HG02759 (cell line): ENCODE data around the gene CDH2.

Experiments used
- ATAC-seq: cut with Tn5 transposase; IDR thresholded peaks from one replicate; pipeline ENCODE4 v1.9.1; 2021; ENCODE audit warnings: mild to moderate bottlenecking, moderate library complexity; ENCODE audit not compliant: unreplicated experiment

CDH2 gene

GRCh38 chr18:28095041-28095440 is 81.9 kb downstream of the CDH2 start:
- no peak for ATAC-seq

GRCh38 chr18:28091197-28091596 is 85.7 kb downstream of the CDH2 start:
- ATAC-seq, result no peak

DNA sequence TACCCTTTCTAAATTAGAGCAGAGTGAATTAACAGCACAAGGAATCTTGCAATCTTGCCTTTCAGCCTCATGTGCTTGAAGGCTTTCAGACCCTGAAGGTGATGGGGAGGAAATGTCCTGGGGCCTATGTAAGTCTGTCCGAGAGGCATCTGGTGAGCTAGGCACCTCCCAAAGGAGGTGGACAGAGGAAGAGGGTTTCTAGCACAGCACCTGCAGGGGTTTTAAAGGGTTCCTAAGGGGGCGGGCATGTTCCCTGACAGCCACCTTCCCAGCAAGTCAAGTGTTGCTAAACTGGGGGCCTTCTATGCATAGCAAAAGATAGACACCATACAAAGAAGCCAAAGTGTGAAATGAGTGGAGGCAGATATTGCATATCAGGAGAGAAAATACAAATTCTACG is 88.5 kb downstream of the CDH2 start:
- no peak for ATAC-seq

DNA sequence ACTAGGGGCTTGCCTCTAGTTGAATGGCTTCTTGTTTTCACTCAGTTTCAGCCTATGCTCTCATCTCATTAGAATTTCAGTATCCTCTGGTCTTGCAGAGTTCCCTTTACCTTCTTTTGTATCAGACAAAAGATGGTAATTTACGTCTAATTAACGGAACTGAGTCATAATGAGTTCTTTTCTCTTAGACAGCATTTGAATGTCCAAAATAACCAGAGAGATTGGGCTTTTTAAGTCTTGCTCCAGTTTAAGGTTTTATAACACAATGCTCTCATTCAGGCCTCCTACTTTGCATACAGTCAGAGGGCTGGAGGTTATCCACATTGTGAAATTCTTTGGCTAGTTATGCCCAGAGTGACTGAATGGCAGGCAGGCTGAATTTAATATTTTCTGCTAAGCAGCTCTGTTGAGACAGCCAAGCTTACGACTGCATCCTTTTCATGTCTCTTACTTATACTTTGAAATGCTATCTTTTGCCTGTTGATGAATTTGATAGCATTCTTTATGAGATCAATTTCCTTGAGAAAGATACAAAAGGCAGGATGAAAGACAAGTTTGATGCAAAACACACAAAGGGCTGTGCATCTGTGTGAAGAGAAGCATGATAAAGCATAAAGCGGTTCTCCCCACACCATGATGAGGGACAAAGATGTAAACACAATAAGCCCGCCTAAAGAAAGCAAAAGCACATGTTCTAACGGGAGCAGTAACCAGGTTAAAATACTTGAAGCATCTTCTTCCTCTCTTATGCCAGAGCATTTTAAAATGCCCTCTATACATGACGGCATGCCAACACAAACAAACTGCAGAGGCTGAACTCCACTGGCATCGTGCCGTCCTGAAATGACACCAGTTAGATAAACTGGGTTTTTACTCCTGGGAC is 90.0 kb downstream of the CDH2 start:
- ATAC-seq, result no peak

DNA sequence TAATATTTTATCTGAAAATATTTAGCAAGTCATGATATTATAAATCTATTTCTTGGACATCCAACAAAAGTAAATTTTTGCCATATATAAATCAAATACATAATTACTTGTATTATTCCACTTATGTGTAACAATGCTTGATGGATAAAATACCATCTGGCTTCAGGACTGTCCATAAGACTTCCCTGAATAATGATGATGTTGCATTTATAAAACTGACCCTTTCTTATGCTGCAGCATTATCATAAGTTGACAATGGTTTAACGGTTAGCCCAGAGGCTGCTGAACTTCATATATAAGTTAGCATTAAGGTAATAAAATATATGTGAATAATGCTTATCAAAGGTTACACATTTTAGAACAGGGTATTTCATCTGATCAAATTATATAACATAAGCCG is 95.4 kb downstream of the CDH2 start:
- no peak for ATAC-seq

GRCh38 chr18:28080876-28081300 is 96.0 kb downstream of the CDH2 start:
- peak; percentile 44 for ATAC-seq

DNA sequence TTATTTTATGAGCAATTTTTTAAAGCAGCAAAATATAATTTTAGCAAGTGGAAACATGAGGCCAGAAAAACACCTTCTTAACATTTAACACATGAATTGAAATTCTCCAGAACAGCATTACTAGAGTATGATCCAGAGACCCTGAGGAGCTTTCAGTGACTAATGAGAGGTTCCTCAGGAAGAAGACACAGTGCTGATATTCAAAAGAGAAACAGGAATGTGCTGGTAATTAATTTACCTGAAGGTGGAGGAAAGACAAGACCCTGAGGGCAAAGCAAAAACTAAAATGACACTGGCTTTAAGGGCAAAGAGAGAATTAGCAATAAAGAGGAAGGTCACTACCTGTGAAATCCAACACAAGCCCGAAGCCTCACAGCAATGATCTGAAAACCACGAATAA is 97.0 kb downstream of the CDH2 start:
- ATAC-seq, result no peak

DNA sequence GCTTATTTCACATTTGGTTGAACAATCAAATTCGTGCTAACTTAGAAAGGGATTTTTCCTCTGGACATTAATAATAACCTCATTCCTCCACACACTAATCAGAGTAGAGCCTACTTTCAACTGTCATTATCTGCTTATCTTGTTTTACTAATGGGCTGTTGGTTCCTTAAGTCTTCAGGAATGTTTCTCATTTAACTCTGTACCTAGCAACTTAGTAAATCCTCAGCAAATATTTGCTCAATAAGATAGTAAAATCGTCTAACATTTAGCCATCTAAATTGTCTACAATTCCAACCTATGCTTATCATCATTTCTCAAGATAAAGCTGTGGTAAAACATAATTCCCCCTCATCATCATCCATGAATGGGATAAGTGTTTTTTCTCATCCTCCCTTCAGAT is 98.1 kb downstream of the CDH2 start:
- no peak for ATAC-seq

- ATAC-seq, result no peak
These were observed 98.6 kb downstream of the CDH2 start for GRCh38 chr18:28078298-28078697.

- no peak for ATAC-seq
These were observed 101.4 kb downstream of the CDH2 start for GRCh38 chr18:28075501-28075900.

DNA sequence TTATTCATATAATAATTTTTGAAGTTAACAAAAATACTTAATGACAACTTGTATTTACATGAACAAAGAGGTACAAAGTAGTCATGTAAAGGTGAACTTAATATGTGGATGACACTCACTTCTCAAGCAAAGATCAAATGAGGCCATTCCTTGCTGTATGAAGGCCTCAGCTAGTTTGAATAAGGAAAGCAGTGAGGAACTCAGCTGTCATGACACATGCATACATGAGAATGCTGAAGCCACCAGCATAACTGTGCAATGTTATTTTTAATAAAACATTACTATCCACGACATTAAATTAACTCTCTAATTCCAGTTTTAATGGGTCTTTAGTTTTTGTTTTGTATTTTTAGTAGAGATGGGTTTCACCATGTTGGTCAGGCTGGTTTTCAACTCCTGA is 102.9 kb downstream of the CDH2 start:
- no peak for ATAC-seq

- no peak for ATAC-seq
These were observed 103.3 kb downstream of the CDH2 start for GRCh38 chr18:28073658-28074057.

DNA sequence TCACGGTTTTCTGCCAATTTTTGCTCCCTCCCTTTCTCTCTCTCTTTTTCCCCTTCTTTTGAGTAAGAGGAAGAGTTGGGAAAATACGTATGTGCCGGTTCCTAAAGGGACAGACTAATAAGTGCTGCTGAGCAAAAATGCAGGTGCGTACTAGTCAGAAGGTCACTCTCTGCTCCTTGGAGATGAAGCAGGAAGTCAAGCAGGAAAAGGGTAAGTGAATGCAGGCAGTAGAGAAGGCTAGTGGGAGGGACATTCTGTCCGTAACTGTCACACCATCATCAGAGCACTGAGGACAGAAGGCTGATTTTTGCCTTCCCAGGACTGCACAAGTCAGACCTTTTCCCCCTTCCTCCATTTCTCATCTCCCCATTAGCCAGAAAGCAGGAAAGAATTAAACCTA is 105.7 kb downstream of the CDH2 start:
- ATAC-seq, result no peak

GRCh38 chr18:28068207-28068606 is 108.7 kb downstream of the CDH2 start:
- ATAC-seq, result no peak

DNA sequence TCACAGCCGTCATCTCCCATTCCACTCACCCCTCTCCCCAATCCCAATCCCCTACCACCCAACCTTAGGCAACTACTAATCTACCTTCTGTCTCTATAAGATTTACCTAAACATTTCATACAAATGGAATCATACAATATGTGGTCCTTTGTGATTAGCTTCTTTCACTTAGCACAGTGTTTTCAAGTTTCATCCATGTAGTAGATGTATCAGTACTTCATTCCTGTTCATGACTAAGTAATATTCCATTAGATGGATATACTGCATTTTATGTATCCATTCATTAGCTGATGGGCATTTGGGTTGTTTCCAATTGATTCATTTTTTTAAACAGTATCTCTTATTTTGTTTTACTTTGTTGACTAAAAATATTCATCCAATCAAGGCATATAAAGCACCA is 109.6 kb downstream of the CDH2 start:
- no peak for ATAC-seq

DNA sequence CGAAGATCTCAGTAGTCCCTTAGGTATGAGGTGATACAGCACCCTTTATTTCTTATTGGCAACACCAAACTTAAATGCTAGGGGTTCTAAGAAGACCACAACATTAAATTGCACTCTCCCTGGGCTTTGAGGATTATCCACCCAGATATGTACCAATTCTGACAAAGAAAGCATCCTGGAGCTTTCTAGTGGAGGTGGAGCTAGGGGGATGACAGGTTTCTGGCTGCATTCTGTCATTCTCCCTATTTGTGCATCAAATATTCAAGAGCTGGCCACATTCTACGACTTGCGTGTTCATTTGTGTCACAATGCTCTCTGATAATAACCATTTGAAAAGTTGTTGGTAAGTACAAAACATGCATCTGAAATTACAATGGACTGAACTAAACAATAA is 111.1 kb downstream of the CDH2 start:
- ATAC-seq, result no peak

DNA sequence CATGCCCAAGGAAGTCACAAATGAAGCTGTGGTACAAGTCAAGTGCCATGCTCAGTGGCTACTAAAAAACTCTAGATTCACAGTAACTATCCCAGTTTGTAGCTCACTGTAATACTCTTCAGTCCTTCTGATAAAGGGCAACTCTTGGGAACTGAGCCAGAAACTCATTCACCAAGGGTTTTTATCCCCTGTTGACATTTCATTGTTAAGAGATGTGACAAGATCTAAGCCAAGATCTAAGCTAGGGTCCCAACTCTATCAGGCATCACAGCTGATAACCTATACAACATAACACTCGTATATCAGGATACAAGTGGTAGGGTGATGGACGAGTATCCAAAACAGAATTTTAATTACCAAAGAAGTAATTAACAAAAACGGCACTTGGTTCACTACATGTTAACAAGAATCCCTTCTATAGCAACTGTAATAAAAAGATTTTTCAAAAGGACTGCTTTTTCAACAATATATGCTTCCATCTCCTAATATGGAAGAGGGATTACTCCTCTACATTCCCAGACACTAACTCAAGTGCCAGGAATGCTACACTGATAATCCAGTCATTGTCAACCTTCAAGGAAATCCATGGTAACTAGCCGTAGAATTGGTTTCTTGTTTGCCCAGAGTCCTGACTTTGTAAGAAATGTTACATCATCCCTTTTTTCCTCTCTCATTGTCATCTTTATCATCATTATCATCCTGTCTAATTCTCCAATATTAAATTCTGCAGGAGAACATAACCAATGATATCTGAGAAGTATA is 111.7 kb downstream of the CDH2 start:
- no peak for ATAC-seq

DNA sequence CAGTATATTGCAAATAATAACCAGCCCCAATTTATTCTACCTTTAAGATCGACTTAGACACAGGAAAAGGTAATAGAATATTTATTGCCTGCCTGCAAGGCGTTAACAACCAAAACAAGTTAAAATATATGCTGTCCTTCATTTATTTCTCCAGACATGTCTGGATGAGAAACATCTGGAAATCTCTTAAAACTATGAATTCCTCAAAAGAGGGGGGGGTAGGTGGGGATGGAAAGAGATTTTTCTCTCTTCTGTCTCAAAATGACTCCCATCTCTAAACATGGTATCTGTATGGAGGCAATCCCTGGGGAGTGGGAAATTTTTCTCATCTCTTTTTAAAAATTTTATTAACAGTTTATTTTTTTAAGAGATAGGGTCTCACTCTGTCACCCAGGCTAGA is 113.0 kb downstream of the CDH2 start:
- ATAC-seq, result no peak

DNA sequence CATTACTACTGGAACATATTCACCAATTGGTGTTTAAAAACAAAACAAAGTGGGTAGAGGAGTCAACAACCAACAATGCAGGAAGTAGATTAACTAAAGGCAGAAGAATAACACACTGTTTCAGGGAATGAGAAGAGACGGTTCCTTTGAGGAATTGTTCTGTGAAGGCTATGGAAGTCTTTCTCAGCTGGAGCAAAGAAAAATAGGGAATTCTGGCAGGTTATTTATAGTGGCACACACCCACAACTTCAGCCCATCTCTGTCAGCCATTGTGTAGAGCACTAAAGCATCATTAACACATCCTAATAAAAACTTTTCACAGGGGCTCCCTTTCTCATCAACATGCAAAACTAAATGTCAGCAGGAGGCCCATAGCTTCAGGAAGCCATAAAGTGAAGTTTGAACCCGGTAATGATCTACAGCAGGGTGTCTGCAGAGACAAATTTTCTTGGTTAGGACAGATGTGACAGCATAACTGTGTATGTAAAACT is 113.6 kb downstream of the CDH2 start:
- ATAC-seq, result no peak

GRCh38 chr18:28062443-28062842 is 114.5 kb downstream of the CDH2 start:
- ATAC-seq, result no peak

GRCh38 chr18:28059861-28060260 is 117.1 kb downstream of the CDH2 start:
- ATAC-seq, result no peak

- ATAC-seq, result no peak
These were observed 126.4 kb downstream of the CDH2 start for GRCh38 chr18:28050545-28050944.
